T-helper 1 cell treated with Interleukin-12 subunit alpha and Interleukin-12 subunit beta and Interleukin-4 antibody, amounts not matched to agents 30 ng/mL and 1 ng/mL, for 36 hours (primary cell): ENCODE results near the gene RALGPS1. TPM values are rescaled to one million over a fixed set of nuclear protein-coding genes. Genes with fewer than 3 reads are reported as not detected.

ENCODE experiments used
- intact Hi-C: fragments of 100-400 bp; cut with micrococcal nuclease; formaldehyde crosslinking; loops from one replicate; pipeline ENCODE4 v1.15.1; 2024
- total RNA-seq: library from RNA; stranded (reverse); gene quantifications from 2 replicates; pipeline ENCODE4 v1.2.3, GENCODE V29; 2022

Gene RALGPS1
- total RNA-seq, 1 donor from 2014 or later: 3.8 TPM

- intact Hi-C loops: no loop called here
Measured at GRCh38 chr9:127020036-127020801, 105.6 kb downstream of the RALGPS1 start.

GRCh38 chr9:127020802-127021078 is 106.2 kb downstream of the RALGPS1 start:
- intact Hi-C loops: no loop called here

- intact Hi-C loops: no loop called here
Measured at GRCh38 chr9:127021664-127022363, 107.2 kb downstream of the RALGPS1 start.

GRCh38 chr9:127022913-127023660 is 108.5 kb downstream of the RALGPS1 start:
- intact Hi-C loops: no loop called here

- intact Hi-C loops: no loop called here
Measured at GRCh38 chr9:127025042-127025441, 110.5 kb downstream of the RALGPS1 start.

GRCh38 chr9:127027694-127028093 is 113.1 kb downstream of the RALGPS1 start:
- intact Hi-C loops: no loop called here

GRCh38 chr9:127029548-127029947 is 115.0 kb downstream of the RALGPS1 start:
- intact Hi-C loops: no loop called here

GRCh38 chr9:127030814-127031740 is 116.5 kb downstream of the RALGPS1 start:
- intact Hi-C loops: no loop called here

- intact Hi-C loops: no loop called here
Measured at GRCh38 chr9:127032256-127032655, 117.7 kb downstream of the RALGPS1 start.

- intact Hi-C loops: no loop called here
Measured at GRCh38 chr9:127033061-127033460, 118.5 kb downstream of the RALGPS1 start.

- intact Hi-C loops: no loop called here
Measured at GRCh38 chr9:127033789-127034188, 119.2 kb downstream of the RALGPS1 start.

GRCh38 chr9:127034691-127035090 is 120.1 kb downstream of the RALGPS1 start:
- intact Hi-C loops: no loop called here

GRCh38 chr9:127035423-127035822 is 120.8 kb downstream of the RALGPS1 start:
- intact Hi-C loops: no loop called here

GRCh38 chr9:127035948-127036347 is 121.4 kb downstream of the RALGPS1 start:
- intact Hi-C loops: no loop called here

- intact Hi-C loops: no loop called here
Measured at GRCh38 chr9:127036437-127036836, 121.9 kb downstream of the RALGPS1 start.

GRCh38 chr9:127038531-127038930 is 123.9 kb downstream of the RALGPS1 start:
- intact Hi-C loops: no loop called here

GRCh38 chr9:127039492-127039891 is 124.9 kb downstream of the RALGPS1 start:
- intact Hi-C loops: no loop called here

- intact Hi-C loops: loop anchor here (5.0 kb wide), 1 partner anchor 117 kb away; no protein-coding TSS in a partner anchor
Measured at GRCh38 chr9:127045148-127045547, 130.6 kb downstream of the RALGPS1 start.

GRCh38 chr9:127047971-127048370 is 133.4 kb downstream of the RALGPS1 start:
- intact Hi-C loops: loop anchor here (5.0 kb wide), 1 partner anchor 114 kb away; no protein-coding TSS in a partner anchor

- intact Hi-C loops: loop anchor here (1.0 to 5.0 kb wide), 4 partner anchors 44 to 113 kb away; no protein-coding TSS in a partner anchor
Measured at GRCh38 chr9:127049044-127049443, 134.5 kb downstream of the RALGPS1 start.

GRCh38 chr9:127049581-127049980 is 135.0 kb downstream of the RALGPS1 start:
- intact Hi-C loops: loop anchor here (1.0 to 5.0 kb wide), 4 partner anchors 44 to 113 kb away; no protein-coding TSS in a partner anchor
